NCI-H1694 treated with DMSO at 0.1 percent for 48 hours (cell line): ENCODE measurements around the gene ATP6V1D.
A peak's percentile ranks its signal among the peaks of the same experiment; 100 is the strongest.
"Not testable (repeated sequence)": the region's sequence is repeated elsewhere in the genome, so short reads cannot be mapped to it uniquely, and the experiment has no call there.

Experiments
- DNase-seq: peaks from one replicate; lab custom pipeline; 2025; lab: John Stamatoyannopoulos, UW

The ATP6V1D gene

DNA sequence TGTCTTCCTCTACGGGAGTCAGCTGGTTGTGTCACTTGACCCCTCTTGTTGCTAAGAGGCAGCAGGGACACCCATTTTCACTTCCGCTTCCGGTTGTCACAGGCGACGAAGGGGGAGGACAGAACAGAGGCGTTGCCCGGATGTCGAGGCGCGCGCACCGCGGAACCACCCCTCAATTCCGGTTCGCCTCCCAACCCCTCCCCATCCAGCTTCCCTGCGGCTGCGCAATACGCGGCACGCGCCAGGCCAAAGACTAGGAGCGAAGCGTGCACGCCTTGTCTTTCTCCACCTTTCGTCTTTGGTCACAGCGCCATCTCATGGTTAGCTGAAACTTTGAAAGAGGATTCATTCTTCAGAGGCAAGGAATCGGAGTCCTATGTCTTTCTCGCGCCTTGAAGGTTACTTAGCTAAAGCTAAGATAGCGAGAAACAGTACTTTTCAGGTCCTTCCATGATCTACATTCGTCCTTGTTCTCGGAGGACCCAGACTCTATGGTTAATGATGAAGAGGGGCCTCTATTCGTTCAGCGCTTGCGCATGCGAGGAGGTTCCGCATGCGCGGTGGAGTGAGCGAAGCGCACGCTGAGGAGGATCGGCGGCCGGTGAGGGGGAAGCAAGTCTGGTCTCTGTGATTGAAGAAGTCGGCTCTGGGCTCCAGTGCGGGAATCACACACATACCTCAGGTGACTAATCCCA, at the start of gene ATP6V1D, which contains the start of gene EIF2S1:
Gene ATP6V1D, minus strand, starts transcription at position 30 of the 695 bp plus-strand sequence. CDS start 106 bp downstream, outside the sequence.
Gene EIF2S1, plus strand, starts transcription at position 554 of the 695 bp plus-strand sequence. CDS start 4,440 bp downstream, outside the sequence.
- DNase-seq = peak; percentile 99

DNA sequence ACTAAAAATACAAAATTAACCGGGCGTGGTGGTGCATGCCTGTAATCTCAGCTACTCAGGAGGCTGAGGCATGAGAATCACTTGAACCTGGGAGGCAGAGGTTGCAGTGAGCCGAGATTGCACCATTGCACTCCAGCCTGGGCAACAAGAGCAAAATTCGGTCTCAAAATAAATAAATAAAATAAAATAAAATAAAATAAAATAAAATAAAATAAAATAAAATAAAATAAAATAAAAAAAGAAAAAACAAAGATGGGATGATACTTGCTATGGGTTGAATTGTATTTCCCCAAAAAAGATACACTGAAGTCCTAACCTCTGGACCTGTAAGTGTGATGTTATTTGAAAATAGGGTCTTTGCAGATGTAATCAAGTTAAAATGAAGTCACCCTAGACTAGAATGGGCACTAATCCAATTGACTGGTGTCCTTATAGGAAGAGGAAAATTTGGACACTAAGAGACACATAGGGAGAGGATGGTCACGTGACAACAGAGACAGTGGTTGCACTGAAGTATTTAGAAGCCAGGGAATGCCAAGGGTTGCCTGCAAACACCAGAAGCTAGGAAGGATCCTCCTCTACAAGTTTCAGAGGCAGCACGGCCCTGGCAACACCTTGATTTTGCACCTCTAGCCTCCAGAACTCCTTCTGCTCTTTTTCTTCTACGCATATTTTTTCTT, 48.7 kb upstream of the ATP6V1D start:
- DNase-seq = not testable (repeated sequence)

- no peak for DNase-seq
Measured at GRCh38 chr14:67405771-67406170, 46.2 kb upstream of the ATP6V1D start.

DNA sequence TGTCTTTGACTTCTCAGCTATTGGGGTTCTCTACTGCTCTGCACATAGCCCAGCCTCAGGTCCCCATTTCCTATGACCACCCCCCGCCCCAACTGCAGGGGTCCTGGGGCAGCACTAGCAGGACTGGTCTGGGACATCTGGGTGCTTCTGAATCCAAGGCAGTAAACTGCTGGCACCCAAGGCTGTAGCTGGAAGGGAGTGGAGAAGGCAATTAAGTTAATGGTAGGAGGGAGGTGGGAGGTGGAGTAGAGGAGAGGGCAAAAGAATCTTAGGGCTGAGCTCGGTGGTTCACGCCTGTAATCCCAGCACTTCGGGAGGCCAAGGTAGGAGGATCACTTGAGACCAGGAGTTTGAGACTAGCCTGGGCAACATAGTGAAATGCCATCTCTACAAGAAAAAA, 40.8 kb upstream of the ATP6V1D start:
- no peak for DNase-seq

- DNase-seq = no peak
Measured at GRCh38 chr14:67397536-67397935, 37.9 kb upstream of the ATP6V1D start.

DNA sequence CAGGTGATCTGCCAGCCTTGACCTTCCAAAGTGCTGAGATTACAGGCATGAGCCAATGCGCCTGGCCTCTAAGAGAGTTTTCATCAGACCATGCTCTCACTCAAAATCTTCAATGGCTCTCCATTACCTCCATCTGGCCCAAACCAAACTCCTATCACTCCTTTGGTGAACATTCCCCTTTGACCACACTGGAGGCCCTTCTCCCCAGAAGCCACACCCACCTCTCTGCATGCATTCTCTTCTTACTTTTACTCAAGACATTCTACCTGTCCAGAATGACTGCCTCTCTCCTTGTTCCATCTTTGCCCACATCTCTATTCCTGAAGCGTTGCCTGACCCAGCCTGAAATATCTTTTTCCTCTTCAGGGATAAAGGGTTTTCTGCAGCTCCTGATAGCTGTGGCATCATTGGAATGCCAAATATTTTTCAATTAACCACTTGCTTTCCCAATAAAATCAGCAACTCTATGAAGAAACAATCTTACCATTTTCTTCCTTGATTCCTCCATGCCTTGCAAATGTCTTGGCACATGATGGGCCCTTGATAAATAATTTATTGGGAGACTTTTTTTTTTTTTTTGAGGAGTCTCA, 36.9 kb upstream of the ATP6V1D start:
- no peak for DNase-seq

- no peak for DNase-seq
Measured at GRCh38 chr14:67395876-67396189, 36.2 kb upstream of the ATP6V1D start.

- no peak for DNase-seq
Measured at GRCh38 chr14:67395086-67395875, 35.7 kb upstream of the ATP6V1D start.

DNA sequence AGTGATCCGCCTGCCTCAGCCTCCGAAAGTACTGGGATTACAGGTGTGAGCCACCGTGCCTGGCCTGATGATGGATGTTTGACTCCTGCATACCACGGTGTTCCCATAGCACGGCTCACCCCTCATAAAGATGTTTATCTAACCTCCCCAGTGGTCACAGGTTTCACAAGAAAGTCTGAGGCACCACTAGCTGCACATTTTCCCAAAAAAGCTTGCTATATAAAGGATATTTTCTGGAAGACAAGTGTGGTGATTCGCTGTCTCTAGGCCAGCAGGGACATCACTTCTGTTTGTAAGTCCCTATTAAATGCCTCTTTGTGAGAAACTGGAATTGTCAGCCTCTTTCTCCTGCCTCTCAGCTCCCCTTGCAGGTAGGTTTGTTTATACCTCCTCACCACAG, 34.1 kb upstream of the ATP6V1D start:
- DNase-seq = no peak

DNA sequence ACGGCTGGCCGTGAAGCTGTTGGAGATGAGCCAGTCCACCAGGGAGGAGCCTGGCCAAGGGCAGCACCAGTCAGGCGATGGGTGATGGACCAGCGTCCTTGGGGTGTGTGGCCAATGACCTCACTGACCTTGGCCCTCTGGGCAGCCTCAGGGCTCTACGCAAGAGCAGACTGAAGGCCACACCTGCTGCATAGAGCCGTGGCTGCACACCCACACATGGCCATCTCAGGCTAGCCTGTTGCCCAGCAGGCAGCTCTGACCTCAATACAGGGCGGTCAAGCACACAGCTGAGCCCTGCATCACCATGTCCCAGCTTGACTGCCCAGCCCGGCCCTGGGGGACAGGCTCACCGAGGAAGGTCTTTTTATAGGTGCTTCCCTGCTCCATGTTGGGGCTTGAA, 33.2 kb upstream of the ATP6V1D start:
- DNase-seq = no peak

DNA sequence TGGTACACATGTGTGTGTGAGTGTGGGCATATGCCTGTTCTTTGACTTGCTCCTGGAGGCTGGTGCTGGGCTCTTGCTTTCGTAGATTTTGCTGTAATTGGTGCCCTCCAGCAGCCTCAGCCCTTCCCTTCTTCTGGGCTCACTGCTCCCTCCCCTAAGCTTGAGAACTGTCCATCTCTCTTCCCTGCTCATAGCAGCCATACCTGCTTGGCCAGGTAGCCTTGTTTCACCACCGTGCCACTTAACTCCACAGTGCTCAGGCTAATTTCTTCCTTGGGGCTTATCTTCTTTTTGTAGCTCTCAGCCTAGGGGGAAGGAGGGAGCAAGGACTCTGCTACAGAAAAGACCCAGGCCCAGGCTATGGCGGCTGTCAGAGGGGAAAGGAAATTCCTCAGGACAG, 32.5 kb upstream of the ATP6V1D start:
- no peak for DNase-seq

GRCh38 chr14:67391268-67391667, 31.7 kb upstream of the ATP6V1D start:
- DNase-seq = no peak

GRCh38 chr14:67389811-67390534, 30.4 kb upstream of the ATP6V1D start:
- no peak for DNase-seq

DNA sequence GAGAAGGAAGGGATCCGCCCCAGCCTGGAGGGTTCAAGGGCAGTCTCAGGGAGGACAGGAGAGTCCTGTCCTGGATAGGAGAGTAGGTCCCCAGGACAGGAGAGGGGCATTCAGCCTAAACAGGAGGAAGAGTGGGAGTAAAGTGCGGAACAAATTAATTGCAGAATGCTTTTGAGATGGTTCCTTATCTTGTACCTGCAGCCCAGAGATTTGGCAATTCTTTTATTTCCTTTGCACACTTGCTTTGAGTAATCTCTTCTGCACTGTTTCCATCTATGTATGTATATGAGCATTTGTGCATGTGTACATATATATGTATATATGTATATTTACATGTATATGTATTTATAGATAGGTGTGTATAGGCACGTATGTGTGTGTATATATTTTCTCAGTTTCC, 29.7 kb upstream of the ATP6V1D start:
- DNase-seq = no peak

DNA sequence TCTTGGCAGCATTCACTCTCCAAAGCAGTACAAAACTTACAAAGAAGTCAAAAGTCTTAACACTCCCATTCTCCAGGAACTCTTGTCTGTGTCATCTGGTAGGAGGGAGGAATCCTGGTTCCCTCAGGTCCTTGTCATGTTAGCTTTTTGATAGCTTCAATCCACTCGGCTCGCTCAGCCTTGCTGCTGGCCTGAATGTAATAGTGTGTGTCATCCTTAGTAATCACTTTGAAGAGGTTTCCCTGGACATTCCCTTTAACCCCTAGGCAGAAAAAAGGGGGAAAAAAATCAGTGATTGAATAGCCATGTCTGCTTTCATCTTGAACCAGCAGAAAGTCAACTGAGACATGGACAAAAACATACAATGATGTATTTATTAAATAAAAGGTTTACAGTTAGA, 27.6 kb upstream of the ATP6V1D start:
- no peak for DNase-seq

- DNase-seq = no peak
Measured at GRCh38 chr14:67385618-67386017, 26.0 kb upstream of the ATP6V1D start.

GRCh38 chr14:67385120-67385519, 25.5 kb upstream of the ATP6V1D start:
- DNase-seq = no peak

DNA sequence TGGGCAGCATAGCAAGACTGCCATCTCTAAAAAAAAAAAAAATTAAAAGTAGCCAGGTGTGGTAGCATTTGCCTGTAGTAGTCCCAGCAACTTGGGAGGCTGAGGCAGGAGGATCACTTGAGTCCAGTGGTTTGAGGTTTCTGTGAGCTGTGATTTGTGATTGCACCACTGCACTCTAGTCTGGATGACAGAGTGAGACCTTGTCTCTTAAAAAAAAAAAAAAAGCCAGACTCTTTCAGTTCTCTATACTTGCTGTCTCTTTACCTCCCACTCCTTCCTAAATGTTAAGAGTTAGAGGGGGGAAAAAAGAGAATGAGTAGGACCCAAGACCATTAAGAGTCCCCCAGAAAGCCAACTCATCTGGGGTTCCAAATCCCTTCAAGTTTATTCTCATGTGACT, 18.3 kb upstream of the ATP6V1D start:
- no peak for DNase-seq

DNA sequence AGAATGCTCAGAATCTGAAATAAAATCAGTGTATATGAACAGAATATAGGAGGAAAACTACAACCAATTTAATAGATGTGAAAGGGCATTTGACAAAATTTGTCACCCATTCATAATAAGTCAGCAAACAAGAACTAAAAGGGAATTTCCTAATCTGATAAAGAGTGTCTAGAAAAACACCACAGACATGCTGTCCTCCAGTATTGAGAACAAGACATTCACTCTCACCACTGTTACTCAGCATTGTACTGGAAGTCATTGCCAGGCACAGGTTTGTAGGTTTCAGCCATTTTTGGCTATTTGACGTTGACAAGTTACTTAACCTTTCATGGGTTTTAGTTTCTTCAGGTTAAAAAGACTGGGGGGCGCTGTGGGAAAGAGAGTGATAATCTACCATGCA, 13.7 kb upstream of the ATP6V1D start:
- DNase-seq = no peak

- DNase-seq = no peak
Measured at GRCh38 chr14:67372833-67373232, 13.2 kb upstream of the ATP6V1D start.

GRCh38 chr14:67371247-67372148, 11.9 kb upstream of the ATP6V1D start:
- DNase-seq = no peak
